Measurements from ENCODE around the gene FAM162A. TPM values are rescaled to one million over a fixed set of nuclear protein-coding genes. Genes with fewer than 3 reads are reported as not detected.
A peak's percentile ranks its signal among the peaks of the same experiment; 100 is the strongest.
"Not testable (repeated sequence)": the region's sequence is repeated elsewhere in the genome, so short reads cannot be mapped to it uniquely, and the experiment has no call there.

FAM162A gene
- total RNA-seq, 1 donor from 2014 or later: 65.1 TPM

GRCh38 chr3:122365073-122365472 lies 18.9 kb upstream of the FAM162A start:
- Mint-ChIP-seq H3K27me3 (ENCODE audit: low read depth, unreplicated experiment) (no peaks in the 10 kb centered on the region), H3K36me3 (ENCODE audit: low read depth, unreplicated experiment) (no peaks in the 10 kb centered on the region), H3K4me3 (ENCODE audit: unreplicated experiment) (no peak overlapping the region), H3K27ac (ENCODE audit: unreplicated experiment) (no peak overlapping the region), H3K4me1 (ENCODE audit: low read depth, unreplicated experiment) (peaks cover 4% of the 10 kb centered on the region), H3K9me3 (ENCODE audit: unreplicated experiment) (no peaks in the 10 kb centered on the region)
- H3K79me2 ChIP-seq (ENCODE audit: insufficient read depth, low read length): no peaks in the 10 kb centered on the region
- no peak for DNase-seq (ENCODE audit: low read depth)
- H3K27me3 ChIP-seq (ENCODE audit: insufficient read depth, low read length): no peaks in the 10 kb centered on the region
- no peak overlapping the region for H3K4me2 ChIP-seq (ENCODE audit: low read length)
- no peaks in the 10 kb centered on the region for H3K9me3 ChIP-seq (ENCODE audit: insufficient read depth, low read depth, low read length)
- H3K4me3 ChIP-seq (ENCODE audit: insufficient read depth, low read depth, low read length): no peak overlapping the region
- H3K36me3 ChIP-seq (ENCODE audit: insufficient read depth, low read length): peaks cover 2% of the 10 kb centered on the region
- H4K20me1 ChIP-seq (ENCODE audit: insufficient read depth, low read length): no peaks in the 10 kb centered on the region
- H3K27ac ChIP-seq (ENCODE audit: low read depth, low read length): no peak overlapping the region
- H3K9ac ChIP-seq (ENCODE audit: low read length): no peak overlapping the region
- FAIRE-seq: no peak
- TF ChIP-seq CTCF (IDR thresholded peaks at IDR 0.05; ENCODE audit: insufficient read depth, low read depth, low read length) (no peak), EZH2 (IDR thresholded peaks at IDR 0.05; ENCODE audit: insufficient read depth, low read length) (no peak)
- H2AFZ ChIP-seq (ENCODE audit: low read depth, low read length): no peak overlapping the region
- H3K4me1 ChIP-seq (ENCODE audit: insufficient read depth, low read length): peaks cover 3% of the 10 kb centered on the region

- FAIRE-seq; H3K4me2 ChIP-seq (ENCODE audit: low read length): not testable (repeated sequence)
- H3K27ac Mint-ChIP-seq (ENCODE audit: unreplicated experiment): peak overlapping the region; percentile 20
These were observed 18.2 kb upstream of the FAM162A start for GRCh38 chr3:122365582-122366378.

GRCh38 chr3:122366379-122366749 lies 17.6 kb upstream of the FAM162A start:
- Histone ChIP-seq H2AFZ (ENCODE audit: low read depth, low read length) (no peak overlapping the region), H3K9me3 (ENCODE audit: insufficient read depth, low read depth, low read length) (no peaks in the 10 kb centered on the region), H3K9ac (ENCODE audit: low read length) (no peak overlapping the region), H3K27ac (ENCODE audit: low read depth, low read length) (no peak overlapping the region), H3K4me1 (ENCODE audit: insufficient read depth, low read length) (peaks cover 3% of the 10 kb centered on the region), H3K79me2 (ENCODE audit: insufficient read depth, low read length) (no peaks in the 10 kb centered on the region), H3K36me3 (ENCODE audit: insufficient read depth, low read length) (peaks cover 2% of the 10 kb centered on the region), H3K4me2 (ENCODE audit: low read length) (no peak overlapping the region), H3K27me3 (ENCODE audit: insufficient read depth, low read length) (no peaks in the 10 kb centered on the region), H3K4me3 (ENCODE audit: insufficient read depth, low read depth, low read length) (no peak overlapping the region), H4K20me1 (ENCODE audit: insufficient read depth, low read length) (no peaks in the 10 kb centered on the region)
- TF ChIP-seq EZH2 (IDR thresholded peaks at IDR 0.05; ENCODE audit: insufficient read depth, low read length) (no peak), CTCF (IDR thresholded peaks at IDR 0.05; ENCODE audit: insufficient read depth, low read depth, low read length) (no peak)
- Mint-ChIP-seq H3K9me3 (ENCODE audit: unreplicated experiment) (no peaks in the 10 kb centered on the region), H3K4me3 (ENCODE audit: unreplicated experiment) (no peak overlapping the region), H3K27me3 (ENCODE audit: low read depth, unreplicated experiment) (no peaks in the 10 kb centered on the region), H3K36me3 (ENCODE audit: low read depth, unreplicated experiment) (no peaks in the 10 kb centered on the region), H3K27ac (ENCODE audit: unreplicated experiment) (no peak overlapping the region), H3K4me1 (ENCODE audit: low read depth, unreplicated experiment) (peaks cover 5% of the 10 kb centered on the region)
- DNase-seq (ENCODE audit: low read depth): no peak
- FAIRE-seq: no peak

More at GRCh38 chr3:122365582-122366378, 18.2 kb upstream of the FAM162A start:
- peak; percentile 3 for DNase-seq (ENCODE audit: low read depth)
- not testable (repeated sequence) for H3K27me3 Mint-ChIP-seq (ENCODE audit: low read depth, unreplicated experiment); H3K79me2 ChIP-seq (ENCODE audit: insufficient read depth, low read length); H3K9me3 ChIP-seq (ENCODE audit: insufficient read depth, low read depth, low read length); H3K27ac ChIP-seq (ENCODE audit: low read depth, low read length); H3K4me3 ChIP-seq (ENCODE audit: insufficient read depth, low read depth, low read length); H3K27me3 ChIP-seq (ENCODE audit: insufficient read depth, low read length); H3K4me1 Mint-ChIP-seq (ENCODE audit: low read depth, unreplicated experiment); H3K4me3 Mint-ChIP-seq (ENCODE audit: unreplicated experiment); H4K20me1 ChIP-seq (ENCODE audit: insufficient read depth, low read length); H3K36me3 ChIP-seq (ENCODE audit: insufficient read depth, low read length); H3K9me3 Mint-ChIP-seq (ENCODE audit: unreplicated experiment); H2AFZ ChIP-seq (ENCODE audit: low read depth, low read length); H3K9ac ChIP-seq (ENCODE audit: low read length); H3K36me3 Mint-ChIP-seq (ENCODE audit: low read depth, unreplicated experiment); H3K4me1 ChIP-seq (ENCODE audit: insufficient read depth, low read length)

Measured in astrocyte (in vitro differentiated cells and primary cell).